BE2C (cell line): ENCODE data around the gene PGF.

Experiments
- DNase-seq: peaks from one replicate; pipeline ENCODE4 v3.0.0-alpha.2; 2020
- H3K27me3 ChIP-seq: fragments of 250-450 bp; sonication (Bioruptor Pico); 2 replicates; pipeline ENCODE4 v1.5.1; 2020; ENCODE audit warnings: mild to moderate bottlenecking
- H3K36me3 ChIP-seq: fragments of 250-450 bp; sonication (Bioruptor Pico); 2 replicates; pipeline ENCODE4 v1.5.1; 2020; ENCODE audit warnings: mild to moderate bottlenecking
- H3K4me1 ChIP-seq: fragments of 250-450 bp; sonication (Bioruptor Pico); 2 replicates; pipeline ENCODE4 v1.5.1; 2020
- H3K4me3 ChIP-seq: 2 replicates; pipeline ENCODE4 v1.5.1; 2011; ENCODE audit warnings: low read depth, low read length
- H3K9me3 ChIP-seq: fragments of 250-450 bp; sonication (Bioruptor Pico); 2 replicates; pipeline ENCODE4 v1.5.1; 2020
- TF ChIP-seq, protein P1 (sequence below): IDR thresholded peaks from 2 replicates; pipeline ENCODE4 v1.5.1; 2012; ENCODE audit warnings: mild to moderate bottlenecking, low read depth, low read length

Gene PGF

DNA sequence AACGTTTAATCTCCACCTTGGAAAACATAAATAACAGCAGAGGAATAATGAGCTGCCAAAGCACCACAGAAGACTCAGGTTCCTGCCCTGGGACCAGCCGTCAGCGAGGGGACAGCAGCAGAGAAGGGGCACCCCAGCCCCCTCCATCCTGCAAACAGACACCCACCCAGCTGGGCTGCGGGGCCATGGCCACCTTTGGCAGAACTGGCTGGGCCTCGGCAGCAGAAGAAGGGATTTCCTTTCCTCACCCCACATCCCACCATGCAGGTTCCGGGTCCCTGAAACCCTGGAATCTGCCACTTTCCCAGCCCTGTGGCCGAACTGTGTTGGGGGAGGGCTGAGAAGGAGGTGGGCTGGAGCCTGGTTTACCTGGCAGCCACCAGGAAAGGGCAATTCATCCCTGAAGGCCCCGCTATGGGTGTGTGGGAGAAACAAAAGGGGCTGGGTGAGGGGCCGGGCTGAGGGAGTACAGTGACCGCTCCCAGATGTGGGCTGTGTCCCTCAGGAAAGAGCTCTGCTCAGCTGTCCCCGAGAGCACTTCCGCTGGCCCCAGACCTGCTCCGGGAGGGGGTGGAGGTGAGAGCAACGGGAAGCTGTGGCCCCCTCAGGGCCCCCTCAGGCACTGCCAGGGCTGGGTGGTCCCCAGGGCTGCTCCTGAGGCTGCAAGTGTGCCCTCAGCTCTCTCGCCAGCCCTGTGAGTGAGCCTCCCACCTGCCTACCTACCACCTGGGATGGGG is 3.8 kb downstream of the PGF start:
- no peaks in the 10 kb centered on the region for H3K36me3 ChIP-seq
- H3K27me3 ChIP-seq: no peaks in the 10 kb centered on the region
- peaks cover 6% of the 10 kb centered on the region for H3K4me1 ChIP-seq
- no peak for DNase-seq
- H3K9me3 ChIP-seq: no peaks in the 10 kb centered on the region
- H3K4me3 ChIP-seq: no peak overlapping the region
- TF ChIP-seq, protein P1, sequence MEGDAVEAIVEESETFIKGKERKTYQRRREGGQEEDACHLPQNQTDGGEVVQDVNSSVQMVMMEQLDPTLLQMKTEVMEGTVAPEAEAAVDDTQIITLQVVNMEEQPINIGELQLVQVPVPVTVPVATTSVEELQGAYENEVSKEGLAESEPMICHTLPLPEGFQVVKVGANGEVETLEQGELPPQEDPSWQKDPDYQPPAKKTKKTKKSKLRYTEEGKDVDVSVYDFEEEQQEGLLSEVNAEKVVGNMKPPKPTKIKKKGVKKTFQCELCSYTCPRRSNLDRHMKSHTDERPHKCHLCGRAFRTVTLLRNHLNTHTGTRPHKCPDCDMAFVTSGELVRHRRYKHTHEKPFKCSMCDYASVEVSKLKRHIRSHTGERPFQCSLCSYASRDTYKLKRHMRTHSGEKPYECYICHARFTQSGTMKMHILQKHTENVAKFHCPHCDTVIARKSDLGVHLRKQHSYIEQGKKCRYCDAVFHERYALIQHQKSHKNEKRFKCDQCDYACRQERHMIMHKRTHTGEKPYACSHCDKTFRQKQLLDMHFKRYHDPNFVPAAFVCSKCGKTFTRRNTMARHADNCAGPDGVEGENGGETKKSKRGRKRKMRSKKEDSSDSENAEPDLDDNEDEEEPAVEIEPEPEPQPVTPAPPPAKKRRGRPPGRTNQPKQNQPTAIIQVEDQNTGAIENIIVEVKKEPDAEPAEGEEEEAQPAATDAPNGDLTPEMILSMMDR: no peak

DNA sequence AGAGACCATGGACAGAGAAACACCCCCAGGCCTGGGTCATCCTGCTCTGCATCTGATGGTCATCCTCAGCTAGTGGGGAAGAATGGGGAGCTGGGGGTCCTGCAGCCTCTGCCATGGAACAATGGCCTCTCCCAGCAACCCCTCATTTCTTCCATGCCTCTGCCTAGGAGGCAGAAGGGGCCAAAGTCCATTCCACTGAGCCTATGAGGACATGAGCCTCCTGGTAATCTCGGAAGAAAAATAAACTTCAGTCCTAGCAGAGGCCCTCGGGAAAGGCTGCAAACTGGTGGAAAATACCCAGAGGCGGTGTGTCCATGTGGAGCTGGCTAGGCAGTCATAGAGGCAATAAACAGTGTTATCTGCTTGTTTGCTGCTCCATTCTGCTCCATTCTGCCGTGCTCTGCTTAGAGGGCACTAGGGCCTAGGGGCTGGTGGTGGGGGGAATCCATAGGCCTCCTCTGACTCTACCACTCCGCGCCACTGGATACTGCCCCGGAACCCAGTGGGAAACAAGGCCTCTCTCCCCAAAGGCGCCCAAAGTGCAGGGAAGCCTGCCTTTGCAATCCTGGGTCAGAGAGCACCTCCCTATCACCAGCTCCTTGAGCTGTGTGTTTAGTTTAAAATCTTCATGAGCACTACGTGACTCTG is 4.5 kb downstream of the PGF start:
- TF ChIP-seq, protein P1: no peak
- no peak for DNase-seq
- Histone ChIP-seq H3K36me3 (no peaks in the 10 kb centered on the region), H3K4me3 (no peak overlapping the region), H3K9me3 (no peaks in the 10 kb centered on the region), H3K4me1 (peaks cover 8% of the 10 kb centered on the region), H3K27me3 (no peaks in the 10 kb centered on the region)

DNA sequence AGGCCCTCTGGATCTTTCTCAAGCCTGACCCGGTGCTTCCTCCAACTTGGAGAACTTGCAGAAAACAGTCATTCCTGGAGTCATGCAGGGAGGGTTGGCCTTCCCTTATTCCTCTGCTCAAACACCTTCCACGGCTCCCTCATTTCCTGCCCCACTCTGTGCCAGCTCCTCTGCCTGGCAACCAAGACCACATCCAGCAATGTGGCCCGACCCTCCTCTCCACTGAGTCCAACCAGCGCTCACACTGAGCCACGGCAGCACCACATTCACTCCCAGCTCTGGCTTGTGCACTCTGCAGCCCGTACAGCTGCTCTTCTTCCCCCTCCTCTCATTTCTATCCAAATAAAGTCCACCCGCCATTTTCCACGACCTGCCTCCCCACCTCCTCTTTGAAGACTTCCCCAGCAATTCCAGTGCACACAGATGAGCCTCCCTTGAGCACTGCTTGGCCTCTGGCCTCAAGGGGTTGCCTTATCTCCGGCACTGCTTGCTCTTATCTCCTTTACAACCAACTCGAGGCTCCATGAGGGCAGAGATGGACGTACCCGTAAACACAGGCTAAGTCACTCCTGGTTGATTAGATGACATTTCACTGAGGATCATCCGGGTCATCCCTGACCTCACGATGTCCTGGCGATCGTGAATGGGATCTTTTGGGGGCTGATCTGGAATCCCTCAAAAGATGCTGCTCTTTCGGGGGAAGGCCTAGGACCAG is 5.4 kb downstream of the PGF start:
- Histone ChIP-seq H3K36me3 (no peaks in the 10 kb centered on the region), H3K27me3 (no peaks in the 10 kb centered on the region), H3K4me3 (no peak overlapping the region), H3K4me1 (peaks cover 8% of the 10 kb centered on the region), H3K9me3 (no peaks in the 10 kb centered on the region)
- no peak for DNase-seq
- TF ChIP-seq, protein P1: no peak

DNA sequence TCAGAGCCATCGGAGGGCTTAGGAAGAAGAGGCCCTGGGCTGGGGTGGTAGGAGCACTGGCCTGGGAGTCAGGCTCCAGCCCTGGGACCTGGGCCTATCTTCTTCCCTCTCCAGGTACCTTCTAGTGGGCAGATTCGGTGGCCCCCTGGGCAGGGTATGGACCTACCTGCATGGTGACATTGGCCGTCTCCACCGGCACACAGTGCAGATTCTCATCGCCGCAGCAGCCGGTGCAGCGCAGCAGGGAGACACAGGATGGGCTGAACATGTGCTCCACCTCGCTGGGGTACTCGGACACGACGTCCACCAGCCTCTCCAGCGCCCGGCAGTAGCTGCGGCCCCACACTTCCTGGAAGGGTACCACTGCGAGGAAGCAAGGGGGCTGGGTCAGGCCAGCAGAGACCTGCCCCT is 6.2 kb downstream of the PGF start:
- Histone ChIP-seq H3K4me1 (peaks cover 8% of the 10 kb centered on the region), H3K36me3 (no peaks in the 10 kb centered on the region), H3K27me3 (no peaks in the 10 kb centered on the region), H3K4me3 (no peak overlapping the region), H3K9me3 (no peaks in the 10 kb centered on the region)
- DNase-seq: no peak
- TF ChIP-seq, protein P1: no peak

DNA sequence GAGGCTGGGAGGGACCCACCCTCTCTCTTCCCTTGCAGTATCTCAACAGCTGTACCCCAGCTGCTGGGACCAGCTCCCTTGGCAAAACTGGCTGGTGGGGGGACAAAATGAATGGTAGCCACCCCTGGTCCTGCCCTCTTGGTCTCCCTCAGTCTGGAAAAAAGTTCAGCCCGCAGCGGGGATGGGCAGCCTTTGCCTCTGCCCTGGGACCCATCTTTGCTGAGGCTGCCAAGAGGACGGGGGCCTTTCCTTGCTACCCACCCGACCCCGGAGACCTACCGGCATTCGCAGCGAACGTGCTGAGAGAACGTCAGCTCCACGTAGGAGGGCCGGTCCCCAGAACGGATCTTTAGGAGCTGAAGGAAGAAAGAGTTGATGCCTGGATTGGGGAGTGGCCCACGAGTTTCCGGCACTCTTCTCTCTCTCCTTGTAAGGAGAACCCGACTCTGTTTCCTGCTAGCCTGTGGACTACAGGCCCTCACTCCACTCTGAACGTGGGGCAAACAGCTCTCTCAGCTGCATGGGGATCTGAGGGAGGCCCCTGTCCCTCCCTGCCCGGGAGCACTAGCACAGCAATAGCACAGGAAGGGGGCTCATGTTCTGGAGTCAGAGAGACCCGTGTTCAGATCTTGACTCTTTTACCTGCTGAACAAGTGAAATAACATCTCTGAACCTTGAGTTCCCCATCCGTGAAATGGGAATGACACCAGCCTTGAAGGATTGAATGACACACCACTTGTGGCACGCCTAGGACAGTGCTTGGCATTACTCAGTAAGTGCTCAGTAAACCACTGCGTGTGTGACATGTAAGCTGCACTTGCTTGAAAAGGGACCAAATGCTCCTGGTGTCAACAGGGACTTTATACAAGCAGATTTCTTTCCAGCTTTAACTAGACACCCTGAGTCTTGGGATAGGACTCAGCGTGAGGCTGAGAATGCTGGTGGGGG is 6.9 kb downstream of the PGF start:
- H3K4me3 ChIP-seq: no peak overlapping the region
- TF ChIP-seq, protein P1: no peak
- H3K27me3 ChIP-seq: no peaks in the 10 kb centered on the region
- DNase-seq: no peak
- H3K9me3 ChIP-seq: no peaks in the 10 kb centered on the region
- H3K36me3 ChIP-seq: no peaks in the 10 kb centered on the region
- peaks cover 4% of the 10 kb centered on the region for H3K4me1 ChIP-seq
